AG04450 (cell line): ENCODE data around the gene MEGF11. TPM values are rescaled to one million over a fixed set of nuclear protein-coding genes. Genes with fewer than 3 reads are reported as not detected.

Experiments used
- CTCF ChIA-PET: fragments of 300-600, 350-600 bp; formaldehyde crosslinking; extraction: SDS; loops from one replicate; lab custom pipeline; 2022; ENCODE audit warnings: antibody characterized with exemption, inconsistent platforms; lab: Charles Lee
- POLR2A ChIA-PET: fragments of 350-600 bp; formaldehyde crosslinking; extraction: SDS; loops from one replicate; lab custom pipeline; 2021; ENCODE audit warnings: antibody characterized with exemption, inconsistent platforms; lab: Yijun Ruan, JAX
- DNase-seq: peaks from one replicate; pipeline ENCODE4 v3.0.0-alpha.2; 2011; ENCODE audit warnings: low read depth, low spot score
- H3K27ac ChIP-seq: one replicate; pipeline ENCODE4 v1.5.1; 2012; ENCODE audit warnings: low read depth, low read length, control low read depth
- H3K27me3 ChIP-seq: one replicate; pipeline ENCODE4 v1.6.0; 2012; ENCODE audit warnings: low read length; ENCODE audit not compliant: control insufficient read depth, insufficient read depth
- H3K4me3 ChIP-seq: 2 replicates; pipeline ENCODE4 v1.5.1; 2011; ENCODE audit warnings: mild to moderate bottlenecking, low read depth, low read length, control low read depth
- H3K9me3 ChIP-seq: 2 replicates; pipeline ENCODE4 v1.5.1; 2012; ENCODE audit warnings: low read length; ENCODE audit not compliant: control insufficient read depth, insufficient read depth
- polyA plus RNA-seq: library from polyadenylated mRNA; depleted of rRNA; stranded (reverse); fragments of >200 nt; gene quantifications from 2 replicates; pipeline ENCODE4 v1.2.3, GENCODE V29; 2011
- TF ChIP-seq, protein P1 (sequence below): IDR thresholded peaks from 2 replicates; pipeline ENCODE4 v1.5.1; 2011; ENCODE audit warnings: low read depth, low read length, control low read depth, inconsistent platforms

MEGF11 gene
- polyA plus RNA-seq, 1 experiment: not detected

DNA sequence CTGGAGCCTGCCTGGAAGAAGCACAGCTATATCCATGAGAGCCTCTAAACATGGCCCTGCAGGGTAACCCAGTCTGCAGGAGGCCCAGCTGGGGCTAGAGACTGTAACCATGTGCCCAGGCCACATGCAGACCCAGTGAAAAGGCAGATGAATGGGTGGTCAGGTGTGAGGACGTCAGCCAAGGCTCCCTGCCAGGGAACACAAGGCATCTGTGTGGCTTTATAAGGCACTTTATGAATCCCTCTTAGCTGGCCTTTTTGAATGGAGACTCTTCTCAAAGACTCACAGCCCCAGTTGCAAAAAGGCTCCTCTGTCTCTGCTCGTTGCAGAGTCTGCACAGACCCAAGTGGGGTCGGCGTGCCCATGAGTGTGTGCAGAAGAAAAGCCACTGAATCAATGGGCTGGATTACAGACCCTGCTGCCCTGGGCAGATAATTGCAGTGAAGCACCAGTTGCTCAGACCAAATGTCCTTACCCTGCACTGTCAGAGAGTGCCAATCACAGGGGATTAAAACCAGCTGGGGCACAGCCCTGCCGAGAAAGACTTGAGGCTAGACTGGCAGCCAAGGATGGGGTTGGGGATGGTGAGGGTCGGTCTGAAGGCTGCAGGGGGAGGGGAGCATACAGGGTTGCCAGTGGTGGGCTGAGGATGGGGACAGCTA, 230.1 kb downstream of the MEGF11 start:
- POLR2A ChIA-PET: no interaction called here

DNA sequence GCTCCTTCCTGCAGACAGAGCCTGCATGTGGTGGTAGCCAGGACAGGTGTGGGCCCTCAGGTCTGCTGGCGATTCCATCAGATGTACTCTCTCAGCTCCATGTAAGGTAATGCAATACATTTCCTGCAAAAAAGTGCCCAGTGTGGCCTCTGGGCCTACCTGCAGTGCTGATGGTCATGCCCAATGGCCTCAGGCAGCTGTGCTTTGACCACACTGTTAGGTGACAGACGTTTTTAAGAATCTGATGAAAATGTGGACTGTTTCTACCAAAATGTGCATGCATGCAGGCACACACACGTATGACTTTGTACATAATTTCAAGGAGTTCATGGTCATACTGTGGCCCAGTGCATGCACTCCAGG, 231.4 kb downstream of the MEGF11 start:
- peaks cover 21% of the 10 kb centered on the region for H3K27me3 ChIP-seq
- CTCF ChIA-PET: no interaction called here

More for the DNA sequence above, 230.1 kb downstream of the MEGF11 start:
- no peak overlapping the region for H3K4me3 ChIP-seq
- CTCF ChIA-PET: no interaction called here
- peaks cover 16% of the 10 kb centered on the region for H3K27me3 ChIP-seq
- DNase-seq: no peak
- no peaks in the 10 kb centered on the region for H3K9me3 ChIP-seq
- no peak overlapping the region for H3K27ac ChIP-seq
- TF ChIP-seq, protein P1, sequence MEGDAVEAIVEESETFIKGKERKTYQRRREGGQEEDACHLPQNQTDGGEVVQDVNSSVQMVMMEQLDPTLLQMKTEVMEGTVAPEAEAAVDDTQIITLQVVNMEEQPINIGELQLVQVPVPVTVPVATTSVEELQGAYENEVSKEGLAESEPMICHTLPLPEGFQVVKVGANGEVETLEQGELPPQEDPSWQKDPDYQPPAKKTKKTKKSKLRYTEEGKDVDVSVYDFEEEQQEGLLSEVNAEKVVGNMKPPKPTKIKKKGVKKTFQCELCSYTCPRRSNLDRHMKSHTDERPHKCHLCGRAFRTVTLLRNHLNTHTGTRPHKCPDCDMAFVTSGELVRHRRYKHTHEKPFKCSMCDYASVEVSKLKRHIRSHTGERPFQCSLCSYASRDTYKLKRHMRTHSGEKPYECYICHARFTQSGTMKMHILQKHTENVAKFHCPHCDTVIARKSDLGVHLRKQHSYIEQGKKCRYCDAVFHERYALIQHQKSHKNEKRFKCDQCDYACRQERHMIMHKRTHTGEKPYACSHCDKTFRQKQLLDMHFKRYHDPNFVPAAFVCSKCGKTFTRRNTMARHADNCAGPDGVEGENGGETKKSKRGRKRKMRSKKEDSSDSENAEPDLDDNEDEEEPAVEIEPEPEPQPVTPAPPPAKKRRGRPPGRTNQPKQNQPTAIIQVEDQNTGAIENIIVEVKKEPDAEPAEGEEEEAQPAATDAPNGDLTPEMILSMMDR: no peak

GRCh38 chr15:66021496-66022162, 231.9 kb downstream of the MEGF11 start:
- CTCF ChIA-PET: no interaction called here
- POLR2A ChIA-PET: no interaction called here

More for the DNA sequence above, 231.4 kb downstream of the MEGF11 start:
- DNase-seq: no peak
- H3K27ac ChIP-seq: no peak overlapping the region
- no peaks in the 10 kb centered on the region for H3K9me3 ChIP-seq
- TF ChIP-seq, protein P1: no peak
- POLR2A ChIA-PET: no interaction called here
- H3K4me3 ChIP-seq: no peak overlapping the region

GRCh38 chr15:66019826-66020398, 233.6 kb downstream of the MEGF11 start:
- H3K4me3 ChIP-seq: no peak overlapping the region
- H3K9me3 ChIP-seq: no peaks in the 10 kb centered on the region
- no peak for DNase-seq
- peaks cover 14% of the 10 kb centered on the region for H3K27me3 ChIP-seq
- ChIA-PET POLR2A (no interaction called here), CTCF (no interaction called here)
- TF ChIP-seq, protein P1: no peak
- H3K27ac ChIP-seq: no peak overlapping the region

More at GRCh38 chr15:66021496-66022162, 231.9 kb downstream of the MEGF11 start:
- Histone ChIP-seq H3K27ac (no peak overlapping the region), H3K27me3 (peaks cover 21% of the 10 kb centered on the region), H3K4me3 (no peak overlapping the region), H3K9me3 (no peaks in the 10 kb centered on the region)
- TF ChIP-seq, protein P1: no peak
- DNase-seq: no peak

DNA sequence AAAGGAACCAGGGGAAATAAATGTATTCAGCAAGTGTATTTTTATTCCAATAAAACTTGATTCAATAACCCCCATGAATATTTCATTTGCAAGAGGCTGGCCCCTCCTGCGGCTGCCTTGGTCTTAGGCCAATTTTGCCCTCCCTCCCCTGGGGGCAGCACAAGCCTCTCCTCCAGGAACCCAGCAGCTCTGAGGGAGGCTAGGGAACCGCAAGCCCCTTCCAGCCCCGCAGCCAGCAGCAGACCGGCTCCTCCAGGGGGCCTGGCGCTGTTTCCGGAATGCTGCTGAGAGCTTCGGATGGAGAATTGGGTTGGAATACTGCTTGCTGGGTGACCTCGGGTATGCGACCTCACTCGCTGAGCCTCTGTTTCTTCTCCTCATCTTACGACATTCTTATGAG, 234.2 kb downstream of the MEGF11 start:
- TF ChIP-seq, protein P1: no peak
- no peak for DNase-seq
- CTCF ChIA-PET: no interaction called here
- H3K27ac ChIP-seq: no peak overlapping the region
- no peak overlapping the region for H3K4me3 ChIP-seq
- no peaks in the 10 kb centered on the region for H3K9me3 ChIP-seq
- H3K27me3 ChIP-seq: peaks cover 13% of the 10 kb centered on the region
- POLR2A ChIA-PET: no interaction called here
